Mammary epithelial cell (primary cell): ENCODE results near the gene ZNF683.

ENCODE experiments used
- EZH2 ChIP-seq: IDR thresholded peaks from 2 replicates; pipeline ENCODE4 v1.6.1; 2012; ENCODE audit warnings: low read length, inconsistent platforms, borderline replicate concordance
- TF ChIP-seq, protein P1 (sequence below), 2 donors: IDR thresholded peaks in 1 of 2; conservative IDR thresholded peaks in 1 of 2; 2 replicates each; pipeline ENCODE4 v1.5.1; 2011 to 2012; ENCODE audit warnings: inconsistent platforms in 2 of 2, low read length in 2 of 2, mild to moderate bottlenecking in 2 of 2, control low read depth in 1 of 2, low read depth in 1 of 2; ENCODE audit not compliant: insufficient read depth in 1 of 2; ENCODE audit errors: extremely low read depth in 1 of 2

DNA sequence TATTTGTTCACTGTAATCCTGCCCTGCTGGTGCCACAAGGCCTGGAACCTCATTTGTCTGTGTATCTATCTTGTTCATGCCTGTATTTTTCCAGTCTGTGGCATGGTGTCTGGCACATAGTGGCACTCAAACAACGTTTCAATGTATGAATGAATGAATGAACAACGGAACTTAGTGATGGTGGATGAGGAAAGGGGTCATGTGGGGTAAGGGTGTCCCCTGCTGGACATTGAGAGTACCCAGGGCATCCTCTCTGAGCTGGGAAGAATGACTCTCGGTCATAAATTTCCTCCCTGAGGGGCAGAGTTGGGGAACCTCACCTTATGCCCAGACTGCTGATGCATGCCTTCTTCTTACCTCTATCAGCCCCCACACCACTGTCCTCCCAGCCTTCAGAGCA, 18.9 kb upstream of the ZNF683 start:
- TF ChIP-seq, protein P1, sequence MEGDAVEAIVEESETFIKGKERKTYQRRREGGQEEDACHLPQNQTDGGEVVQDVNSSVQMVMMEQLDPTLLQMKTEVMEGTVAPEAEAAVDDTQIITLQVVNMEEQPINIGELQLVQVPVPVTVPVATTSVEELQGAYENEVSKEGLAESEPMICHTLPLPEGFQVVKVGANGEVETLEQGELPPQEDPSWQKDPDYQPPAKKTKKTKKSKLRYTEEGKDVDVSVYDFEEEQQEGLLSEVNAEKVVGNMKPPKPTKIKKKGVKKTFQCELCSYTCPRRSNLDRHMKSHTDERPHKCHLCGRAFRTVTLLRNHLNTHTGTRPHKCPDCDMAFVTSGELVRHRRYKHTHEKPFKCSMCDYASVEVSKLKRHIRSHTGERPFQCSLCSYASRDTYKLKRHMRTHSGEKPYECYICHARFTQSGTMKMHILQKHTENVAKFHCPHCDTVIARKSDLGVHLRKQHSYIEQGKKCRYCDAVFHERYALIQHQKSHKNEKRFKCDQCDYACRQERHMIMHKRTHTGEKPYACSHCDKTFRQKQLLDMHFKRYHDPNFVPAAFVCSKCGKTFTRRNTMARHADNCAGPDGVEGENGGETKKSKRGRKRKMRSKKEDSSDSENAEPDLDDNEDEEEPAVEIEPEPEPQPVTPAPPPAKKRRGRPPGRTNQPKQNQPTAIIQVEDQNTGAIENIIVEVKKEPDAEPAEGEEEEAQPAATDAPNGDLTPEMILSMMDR (conservative IDR thresholded peaks at IDR 0.05 in 1 of 2, IDR thresholded peaks at IDR 0.05 in 1 of 2; ENCODE audit: extremely low read depth in 1 of 2, insufficient read depth in 1 of 2, low read depth in 1 of 2, low read length in 2 of 2) = peak; percentile 91 to 97
- TF ChIP-seq EZH2 = no peak
